ENCODE results near the gene PTPN3.

PTPN3 gene

DNA sequence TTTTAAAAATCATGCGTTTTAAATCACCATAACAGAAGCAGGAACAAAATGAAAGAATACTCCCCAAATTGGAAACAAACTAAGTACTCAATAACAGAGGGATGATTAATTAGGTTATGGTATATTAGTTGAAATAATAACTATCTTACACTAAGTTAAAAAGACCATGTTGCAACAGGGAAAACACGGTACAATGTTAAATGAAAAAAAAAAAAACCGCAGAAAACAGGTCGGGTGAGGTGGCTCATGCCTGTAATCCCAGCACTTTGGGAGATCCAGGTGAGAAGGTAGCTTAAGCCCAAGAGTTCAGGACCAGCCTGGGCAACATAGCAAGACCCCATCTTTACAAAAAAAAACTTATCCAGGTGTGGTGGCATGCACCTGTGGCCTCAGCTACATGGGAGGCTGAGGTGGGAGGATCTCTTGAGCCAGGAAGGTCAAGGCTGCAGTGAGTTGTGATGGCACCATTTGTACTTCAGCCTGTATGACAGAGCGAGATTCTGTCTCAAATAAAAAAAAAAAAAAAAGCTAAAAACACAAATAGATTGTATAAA lies 2.4 kb upstream of the PTPN3 start:
- DNase-seq, result no peak

DNA sequence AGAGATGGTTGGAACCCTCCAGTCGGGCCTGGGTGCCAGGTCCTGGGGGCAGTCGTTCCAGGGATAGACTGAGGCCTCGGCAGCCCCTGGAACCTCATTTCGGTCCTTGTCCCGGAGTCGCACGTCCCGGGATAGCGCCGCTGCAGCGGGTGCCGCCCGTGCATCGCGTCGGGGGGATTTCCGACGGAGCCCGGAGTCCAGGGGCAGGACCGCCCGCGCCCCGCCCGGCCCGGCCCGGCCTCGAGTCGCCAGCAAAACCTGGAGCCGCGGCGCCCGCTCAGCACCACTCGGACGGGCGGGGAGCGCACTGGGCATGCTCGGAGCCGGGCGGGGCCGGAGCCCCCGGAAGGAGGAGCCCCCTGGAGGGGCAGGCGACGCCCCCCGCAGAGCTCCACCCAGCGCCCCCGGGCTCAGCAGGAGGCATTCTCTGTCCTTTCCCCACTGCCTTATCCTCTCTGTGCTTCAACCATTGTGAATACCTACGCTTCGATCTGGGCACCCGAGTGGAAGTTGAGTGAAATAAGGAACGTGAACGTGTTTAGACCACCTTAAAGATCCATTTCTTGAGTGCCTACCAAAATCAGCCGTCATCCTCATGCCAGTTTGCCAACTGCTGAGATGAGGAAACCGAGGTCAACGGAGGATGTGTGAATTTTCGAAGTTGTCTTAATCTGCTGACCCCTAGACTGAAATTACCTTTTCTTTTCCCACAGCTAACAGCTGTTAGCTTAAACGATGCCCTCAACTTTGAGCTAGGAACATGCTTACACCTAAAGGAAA lies 1.7 kb upstream of the PTPN3 start:
- DNase-seq, result no peak

DNA sequence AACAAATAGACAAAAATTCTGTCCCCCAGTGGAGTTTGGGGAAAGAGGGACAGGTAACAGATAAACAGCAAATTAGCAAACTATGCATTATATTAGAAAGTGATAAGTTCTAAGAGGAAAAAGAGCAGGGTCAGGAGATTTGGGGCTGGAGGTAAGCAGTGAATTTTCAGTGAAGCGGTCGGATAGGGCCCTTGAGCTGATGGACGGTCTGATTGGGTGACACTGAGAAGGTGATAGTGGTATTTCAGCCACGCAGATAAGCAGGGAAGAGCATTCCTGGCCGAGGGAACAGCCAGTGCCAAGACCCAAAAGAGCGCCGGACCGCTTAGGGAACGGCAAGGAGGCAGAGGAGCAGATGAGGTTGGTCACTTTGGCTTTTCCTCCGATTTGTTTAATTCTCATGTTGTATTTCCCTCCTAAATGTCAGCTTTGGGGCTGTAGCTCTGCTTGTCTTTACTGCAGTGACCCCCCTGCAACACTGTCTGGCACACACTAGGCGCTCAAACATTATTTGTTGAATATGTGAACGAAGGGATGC lies 1.1 kb upstream of the PTPN3 start:
- DNase-seq, result no peak

DNA sequence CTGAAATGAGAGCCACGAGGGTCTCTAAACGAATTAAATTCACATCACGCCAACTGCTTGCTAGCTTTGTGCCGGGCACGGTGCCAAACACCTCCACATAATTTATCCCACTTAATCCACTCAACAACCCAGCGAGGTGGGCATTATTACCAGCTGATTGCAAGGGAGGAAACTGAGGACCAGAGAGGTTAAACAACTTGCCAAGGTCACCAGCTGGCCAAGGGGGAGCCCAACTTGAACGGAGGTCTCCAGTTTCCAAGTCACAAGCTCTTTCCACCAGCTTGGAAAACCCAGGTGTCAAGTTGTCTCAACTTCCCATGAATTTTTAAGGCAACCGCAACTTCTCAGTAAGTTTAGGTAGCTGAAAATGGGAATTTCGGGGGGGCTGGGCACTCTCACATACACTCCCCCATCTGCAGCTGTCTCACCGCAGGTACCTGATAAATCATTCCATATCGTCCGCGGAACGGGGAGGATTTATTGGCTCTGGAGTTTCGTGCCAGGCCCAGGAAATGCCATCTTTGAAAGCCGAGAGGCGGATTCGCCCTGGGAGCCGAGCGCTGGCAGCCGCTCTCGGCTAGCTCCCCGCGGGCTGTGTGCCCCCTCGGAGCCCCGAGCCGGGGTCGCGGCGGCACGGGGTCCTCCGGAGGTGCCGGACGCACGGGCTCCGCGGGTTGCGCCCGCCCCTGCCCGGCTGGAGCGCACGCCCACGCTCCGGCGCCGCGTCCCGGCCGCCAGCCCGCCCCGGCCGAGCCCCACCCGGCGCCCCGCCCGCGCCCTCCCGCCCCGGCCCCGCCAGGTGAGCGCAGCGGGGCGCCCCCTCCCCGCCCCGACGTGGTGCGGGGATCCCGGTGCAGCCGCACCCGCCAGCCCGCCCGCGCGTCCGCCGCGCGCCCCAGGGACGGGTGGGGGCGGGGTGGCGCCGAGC lies 617 bp downstream of the PTPN3 start:
- DNase-seq, result no peak

DNA sequence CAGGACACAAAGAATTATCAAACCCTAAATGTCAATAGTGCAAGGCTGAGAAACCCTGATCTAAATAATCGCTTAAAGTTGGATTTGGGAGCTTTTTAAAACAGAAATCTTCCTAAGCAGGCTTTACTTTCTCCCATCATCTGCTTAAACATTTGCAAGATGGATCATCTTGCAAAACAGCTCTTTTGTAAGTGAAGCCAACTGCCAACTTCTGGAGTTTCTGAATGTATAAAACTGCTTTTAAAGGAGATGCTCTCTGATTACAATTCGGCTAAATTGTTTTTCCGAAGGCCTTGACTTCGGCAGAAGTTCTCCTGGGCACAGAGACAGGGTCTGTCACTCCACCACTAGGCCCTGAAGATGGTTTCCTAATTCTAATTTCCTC lies 1.3 kb downstream of the PTPN3 start:
- no peak for DNase-seq

DNA sequence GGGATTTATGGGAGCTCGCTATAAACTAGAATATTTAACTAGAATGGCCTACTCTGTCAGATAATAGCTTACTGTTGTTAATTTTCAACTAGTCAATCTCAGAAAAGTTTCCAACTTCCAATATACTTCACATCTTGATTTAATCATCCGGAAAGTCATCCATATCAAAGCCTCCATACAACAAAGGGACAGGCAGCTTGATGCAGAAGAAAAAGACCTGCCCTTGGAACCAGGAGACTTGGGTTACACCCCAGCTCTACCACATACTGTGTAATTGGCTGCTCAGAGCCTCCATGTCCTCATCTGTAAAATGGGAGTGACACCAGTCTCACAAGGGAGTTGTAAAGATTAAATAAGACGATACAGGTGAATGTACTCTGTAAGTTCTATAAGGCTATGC lies 1.9 kb downstream of the PTPN3 start:
- DNase-seq, result no peak

DNA sequence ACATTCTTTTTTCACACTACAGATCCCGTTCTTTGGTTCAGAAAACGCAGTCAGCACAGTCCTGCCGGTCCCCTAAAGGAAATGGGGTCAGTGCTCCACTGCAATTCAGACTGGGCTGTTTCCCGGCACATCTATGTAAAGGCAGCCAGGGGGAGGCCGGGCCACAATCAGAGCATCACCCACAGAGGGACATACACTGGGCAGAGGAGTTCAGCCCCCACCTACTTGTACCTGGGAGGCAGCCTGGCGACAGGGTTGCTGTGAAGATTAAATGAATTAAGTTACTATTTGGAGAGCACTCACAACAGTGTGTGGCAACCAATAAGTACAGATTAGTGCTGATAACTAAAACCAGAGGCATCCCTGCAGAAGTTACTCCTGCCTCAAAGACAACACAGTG lies 4.5 kb downstream of the PTPN3 start:
- no peak for DNase-seq

DNA sequence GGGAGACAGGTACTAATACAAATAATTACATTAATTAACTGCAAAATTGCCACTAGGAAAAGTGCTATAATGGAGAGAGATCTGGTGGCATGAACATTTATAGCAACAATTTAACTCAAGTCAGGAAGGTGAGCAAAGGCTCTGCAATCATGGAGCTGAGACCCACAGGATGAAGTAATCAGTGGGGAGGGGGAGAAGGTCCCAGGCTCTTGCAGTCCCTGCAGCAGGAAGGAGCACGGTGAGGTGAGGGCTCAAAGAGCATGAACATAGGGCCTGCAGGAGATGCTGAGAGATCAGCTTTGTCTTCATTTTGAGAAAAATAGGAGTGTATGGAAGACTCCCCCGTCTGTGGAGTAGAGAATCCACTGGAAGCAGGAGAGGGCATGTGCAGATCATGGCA lies 6.5 kb downstream of the PTPN3 start:
- DNase-seq, result no peak

DNA sequence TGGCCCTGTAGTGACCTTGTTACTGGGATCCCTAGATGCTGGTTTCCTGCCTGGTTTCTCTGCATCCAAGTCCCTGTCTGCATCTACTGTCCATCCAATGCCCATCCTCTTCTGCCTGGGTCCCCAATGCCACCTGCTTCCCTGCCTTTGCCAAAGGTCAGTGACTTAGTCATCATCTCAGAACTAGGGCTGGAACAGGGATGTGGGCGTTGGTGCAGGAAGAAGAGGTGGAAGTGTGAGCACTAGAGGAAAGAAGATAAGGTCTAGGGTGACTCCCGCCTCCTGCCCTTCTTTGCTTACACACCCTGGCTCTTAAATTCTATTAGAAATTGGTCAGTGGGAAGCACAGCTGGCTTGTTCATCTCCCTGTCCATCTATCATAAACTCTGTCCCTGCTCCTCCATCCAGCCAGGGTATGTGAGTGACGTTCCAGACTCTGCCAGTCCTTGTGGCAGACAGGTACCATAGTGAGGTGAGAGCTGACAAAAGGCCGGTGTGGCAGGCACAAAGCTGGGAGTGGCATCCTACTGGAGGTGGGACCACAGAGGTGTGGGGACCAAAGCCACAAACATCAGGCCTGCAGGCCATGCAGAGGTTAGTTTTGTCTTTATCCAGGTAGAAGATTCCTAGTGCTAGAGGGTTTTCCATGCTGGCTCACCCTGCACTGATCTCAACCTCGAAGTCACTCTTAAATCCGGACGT lies 9.2 kb downstream of the PTPN3 start:
- DNase-seq, result no peak

DNA sequence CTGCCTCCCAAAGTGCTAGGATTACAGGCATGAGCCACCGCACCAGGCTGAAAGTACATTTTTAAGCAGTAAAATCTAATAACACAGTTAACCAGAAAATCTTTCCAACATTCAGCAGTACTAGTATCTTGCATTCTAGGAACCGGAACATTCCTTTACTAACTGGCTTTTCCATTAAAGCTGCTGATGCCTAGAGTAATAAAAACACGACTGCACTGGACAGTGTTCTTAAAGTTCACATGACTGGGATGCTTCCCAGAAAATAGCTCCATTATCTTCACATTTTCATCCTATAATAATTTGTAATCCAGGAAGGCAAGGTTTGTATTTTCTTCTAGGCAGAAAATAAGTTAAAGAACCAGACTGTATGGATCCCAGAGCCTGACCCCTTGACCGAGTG lies 9.8 kb downstream of the PTPN3 start:
- DNase-seq, result no peak

DNA sequence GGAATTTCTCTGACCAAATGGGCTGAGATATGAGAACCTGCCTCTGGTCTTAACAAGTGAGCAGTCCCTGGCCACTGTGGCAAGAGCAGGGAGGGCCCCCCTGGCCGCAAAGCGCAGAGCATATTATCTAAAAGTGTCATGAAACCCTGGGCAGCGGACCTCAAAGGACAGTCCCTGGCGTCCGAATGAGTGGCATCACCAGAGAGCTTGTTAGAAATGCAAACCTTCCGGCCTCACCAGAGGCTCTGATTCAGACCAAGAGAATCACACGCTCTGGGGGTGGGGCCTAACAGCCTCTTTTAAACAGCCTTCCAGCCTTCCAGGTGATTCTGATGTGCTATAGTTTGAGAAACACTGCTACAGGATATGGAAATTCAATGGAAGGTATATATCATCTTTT lies 10.9 kb downstream of the PTPN3 start:
- DNase-seq, result no peak

DNA sequence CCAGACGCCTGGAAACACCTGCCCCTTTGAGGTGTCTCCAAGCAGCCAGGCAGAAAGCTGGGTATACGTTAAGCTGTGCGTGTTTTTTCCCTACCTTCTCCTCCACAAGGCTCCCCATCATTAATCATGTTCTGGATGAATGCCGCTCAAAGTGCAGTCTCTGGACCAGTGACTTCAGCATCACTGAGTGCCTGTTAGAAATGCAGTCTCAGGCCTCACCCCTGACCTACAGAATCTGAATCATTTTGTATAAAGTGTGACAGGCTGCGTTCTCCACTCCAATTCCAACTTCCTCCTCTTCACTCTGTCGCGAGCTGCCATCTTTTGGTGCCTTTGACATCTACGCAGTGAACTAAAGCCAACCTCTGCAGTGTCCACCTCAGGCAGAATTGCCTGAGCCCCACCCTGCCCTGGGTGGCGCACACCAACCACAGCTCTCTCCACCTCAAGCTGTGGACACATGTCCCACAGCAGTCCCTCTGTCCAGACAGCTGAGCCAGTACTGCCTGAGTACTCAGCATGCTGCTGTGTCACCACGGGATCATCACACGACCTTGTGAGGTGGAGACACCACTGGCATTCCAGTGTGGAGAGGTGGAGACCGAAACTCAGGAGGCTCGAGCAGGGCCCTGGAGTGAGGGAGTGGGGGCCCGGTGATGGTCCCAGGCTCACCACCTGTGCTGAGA lies 14.2 kb downstream of the PTPN3 start:
- no peak for DNase-seq

DNA sequence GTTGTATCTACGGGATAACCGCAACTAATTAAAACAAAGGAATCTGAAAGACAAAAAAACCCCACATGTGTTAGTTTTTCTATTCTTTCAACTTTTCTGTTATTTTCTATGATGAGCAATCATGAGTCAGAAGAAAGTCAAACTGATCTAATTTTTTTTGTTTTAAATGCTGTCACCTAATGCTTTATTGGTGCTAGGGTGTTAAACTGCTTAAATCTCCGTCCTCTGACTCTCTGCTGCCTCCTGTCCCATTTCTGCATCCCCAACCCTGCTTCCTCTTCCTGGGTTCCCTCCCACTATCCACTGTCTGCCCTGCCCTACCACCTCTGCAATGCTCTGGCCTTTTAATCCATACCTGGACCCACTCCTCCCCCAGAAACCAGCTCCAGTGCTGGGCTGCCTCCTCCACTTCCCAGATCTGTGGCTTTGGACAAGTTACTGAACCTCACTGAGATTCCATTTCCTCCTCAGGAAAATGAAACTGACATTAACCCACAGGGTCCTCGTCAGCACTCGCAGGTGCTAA lies 15.7 kb downstream of the PTPN3 start:
- DNase-seq, result no peak

DNA sequence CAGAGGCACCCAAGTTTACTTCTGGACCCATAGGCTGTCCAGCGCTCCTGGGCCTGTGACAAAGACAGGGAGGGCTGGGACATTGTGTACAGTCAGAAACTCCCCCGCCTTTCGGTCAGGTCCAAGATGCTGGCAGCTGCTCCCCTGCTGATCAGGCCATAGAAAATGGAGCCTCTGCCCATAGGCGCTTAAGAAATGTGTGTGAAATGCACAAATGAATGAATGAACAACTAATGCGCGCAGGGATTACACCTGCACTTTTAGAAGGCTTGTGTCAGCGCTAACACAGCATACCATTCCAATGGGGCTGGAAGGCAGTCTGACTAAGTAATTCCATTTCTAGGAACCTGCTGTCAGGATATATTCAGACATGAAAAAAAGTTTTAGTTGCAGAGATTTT lies 16.3 kb downstream of the PTPN3 start:
- no peak for DNase-seq

DNA sequence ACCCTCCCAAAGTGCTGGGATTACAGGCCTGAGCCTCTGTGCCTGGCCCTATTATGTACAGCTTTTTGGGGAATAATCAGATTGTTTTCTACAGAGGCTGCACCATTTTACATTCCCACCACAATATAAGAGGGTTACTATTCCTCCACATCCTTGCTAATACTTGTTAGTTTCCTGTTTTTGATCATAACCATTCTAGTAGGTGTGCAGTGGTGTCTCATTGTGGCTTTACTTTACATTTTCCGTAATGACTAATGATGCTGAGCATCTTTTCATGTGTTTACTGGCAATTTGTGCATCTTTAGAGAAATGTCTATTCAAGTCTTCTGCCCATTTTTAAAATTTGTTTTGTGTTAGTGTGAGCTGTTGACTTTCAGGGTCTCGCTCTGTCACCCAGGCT lies 18.3 kb downstream of the PTPN3 start:
- DNase-seq, result no peak

DNA sequence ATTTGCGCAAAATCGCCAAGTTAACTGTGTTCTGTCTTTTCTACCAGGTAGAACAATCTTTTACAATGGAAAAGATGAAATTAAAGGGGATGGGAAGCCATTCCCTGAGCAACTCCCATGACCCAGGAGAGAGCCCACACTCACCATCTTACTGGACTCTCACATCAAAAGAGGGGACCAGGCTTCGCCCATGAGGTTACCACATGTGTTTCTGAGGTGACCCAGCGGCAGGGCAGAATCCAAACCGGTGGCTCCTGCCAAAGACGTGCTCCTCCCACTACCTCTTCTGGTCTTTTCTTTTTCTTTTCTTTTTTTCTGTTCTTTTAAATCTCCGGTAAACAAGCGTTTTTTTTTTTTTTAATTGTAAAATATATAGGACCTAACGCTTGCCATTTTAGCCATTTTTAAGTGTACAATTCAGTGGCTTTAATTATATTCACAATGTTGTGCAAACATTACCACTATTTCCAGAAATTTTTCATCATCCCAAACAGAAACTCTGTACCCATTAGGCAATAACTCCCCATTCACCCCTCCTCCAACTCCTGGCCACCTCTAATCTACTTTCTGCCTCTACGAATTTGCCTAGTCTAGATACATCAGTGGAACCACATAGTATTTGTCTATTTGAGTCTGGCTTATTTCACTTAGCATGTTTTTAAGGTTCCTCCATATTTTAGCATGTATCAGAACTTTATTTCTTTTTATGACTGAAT lies 19.3 kb downstream of the PTPN3 start:
- DNase-seq, result no peak

DNA sequence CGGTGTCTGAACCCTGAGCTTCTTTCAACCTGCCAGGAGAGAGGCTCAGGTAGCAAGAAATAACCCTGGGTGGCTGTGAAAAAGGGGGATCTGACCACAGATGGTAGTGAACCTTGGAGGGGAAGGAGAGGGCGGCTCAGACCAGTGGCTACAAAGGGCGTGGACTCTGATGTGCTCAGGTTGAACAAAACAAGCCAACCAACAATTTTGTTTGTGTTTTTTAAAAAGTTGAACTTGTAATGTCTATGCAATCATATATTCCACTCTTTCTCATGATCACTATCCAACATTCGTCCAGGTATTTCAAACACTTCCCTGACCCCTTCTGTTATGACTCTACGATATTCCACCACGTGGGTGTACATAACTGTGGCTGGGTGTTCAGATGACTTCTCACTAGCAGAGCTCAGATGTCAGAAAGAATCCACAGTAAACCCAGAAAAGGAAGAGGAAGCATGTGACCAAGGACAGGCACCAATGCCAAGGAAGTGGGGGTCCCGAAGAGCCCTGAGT lies 20.0 kb downstream of the PTPN3 start:
- no peak for DNase-seq

DNA sequence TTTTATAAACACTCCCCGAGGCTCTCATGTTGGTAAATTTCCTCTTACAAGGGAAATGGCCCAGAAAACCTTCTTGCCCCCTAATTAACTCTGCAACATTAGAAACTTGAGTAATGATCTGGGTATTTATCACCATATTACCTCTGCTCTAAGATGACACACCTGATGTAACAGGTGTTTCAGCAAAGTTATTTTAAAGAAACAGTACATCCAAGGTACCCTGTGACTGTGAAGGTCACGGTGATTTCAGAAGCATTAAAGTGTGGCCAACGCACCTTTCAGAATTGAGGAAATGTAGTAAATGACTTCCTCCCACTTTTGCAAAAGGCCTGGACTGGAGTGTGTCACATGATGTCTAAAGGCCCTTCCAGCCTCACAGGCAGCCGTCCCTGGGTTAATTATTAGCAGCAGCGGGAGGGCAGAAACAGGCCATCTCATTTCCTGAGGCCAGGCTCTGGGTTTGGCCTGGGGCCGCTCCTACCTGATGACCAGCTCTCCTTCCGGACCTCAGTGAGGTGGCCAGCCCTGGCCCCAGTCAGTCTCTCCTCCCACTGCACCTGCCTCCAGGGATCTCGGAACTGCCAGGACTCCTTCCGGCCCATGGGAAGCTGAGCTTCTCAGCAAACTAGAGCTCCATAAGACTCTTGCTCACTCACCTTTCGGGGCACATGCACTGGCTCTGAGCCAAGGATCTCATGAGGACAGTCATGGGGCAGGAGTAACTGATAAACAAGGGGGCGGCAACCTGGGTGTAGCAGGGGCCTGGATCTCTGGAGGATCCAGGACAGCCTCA lies 20.7 kb downstream of the PTPN3 start:
- DNase-seq, result no peak

DNA sequence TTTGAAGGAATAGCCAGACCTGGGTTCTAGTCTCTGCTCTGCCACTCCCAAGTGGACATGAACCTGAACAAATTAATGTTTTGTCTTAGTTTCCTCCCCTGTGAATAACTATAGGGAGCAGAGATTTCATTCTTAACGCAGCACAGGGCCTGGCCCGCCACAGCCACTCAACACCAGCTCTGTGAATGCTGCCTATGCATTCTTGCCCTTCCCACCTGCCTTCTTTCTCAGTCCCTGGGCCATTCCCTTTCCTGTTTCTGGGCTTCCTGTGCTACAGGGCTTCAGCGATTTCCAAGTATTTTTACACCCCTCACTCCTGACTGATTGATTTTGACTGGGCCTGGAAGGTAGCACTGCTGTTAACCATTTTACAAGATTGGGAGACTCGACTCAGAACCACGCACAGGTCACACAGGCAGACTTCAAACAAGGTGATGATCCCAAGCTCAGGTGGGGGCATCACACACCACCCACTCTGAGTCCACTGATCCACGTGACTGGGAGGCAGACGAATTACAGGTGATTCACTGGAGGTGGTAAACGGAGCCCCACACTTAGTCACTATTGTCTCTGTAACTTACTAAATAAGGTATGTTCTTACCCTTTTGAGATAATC lies 21.4 kb downstream of the PTPN3 start:
- DNase-seq, result no peak

DNA sequence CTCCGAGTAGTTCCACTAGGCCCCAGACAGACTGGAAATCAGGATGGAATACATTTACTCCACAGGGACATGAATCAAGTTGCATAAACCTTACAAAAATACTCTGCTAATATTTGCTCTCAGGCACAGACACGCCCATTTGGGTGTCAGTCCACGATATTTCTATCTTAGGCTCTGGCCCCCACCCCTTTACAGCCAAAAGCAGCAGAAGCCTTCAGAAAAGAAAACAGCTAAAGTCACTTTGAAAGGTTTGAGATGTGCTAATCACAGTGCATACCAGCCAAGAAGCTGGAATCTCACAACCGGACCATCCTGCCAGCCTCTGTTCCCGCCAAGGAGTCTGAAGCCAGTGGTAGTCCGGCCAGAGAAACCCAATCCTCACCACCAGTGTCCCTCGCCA lies 22.6 kb downstream of the PTPN3 start:
- no peak for DNase-seq
